Fibroblast of skin of left biceps (primary cell): ENCODE data around the gene TNIK.

Source experiments
- DNase-seq, 2 experiments: peaks; one replicate each; pipeline ENCODE4 v3.0.0-alpha.2; 2013; ENCODE audit warnings: low read depth in 2 of 2

Gene TNIK

GRCh38 chr3:171165983-171166382 lies 294.2 kb downstream of the TNIK start:
- DNase-seq, result no peak

- no peak for DNase-seq
Measured at GRCh38 chr3:171165499-171165921, 294.7 kb downstream of the TNIK start.

- DNase-seq, result no peak
Measured at GRCh38 chr3:171164067-171164465, 296.1 kb downstream of the TNIK start.

- no peak for DNase-seq
Measured at GRCh38 chr3:171163101-171164066, 296.8 kb downstream of the TNIK start.

GRCh38 chr3:171160325-171160724 lies 299.9 kb downstream of the TNIK start:
- no peak for DNase-seq

- DNase-seq, result no peak
Measured at GRCh38 chr3:171159822-171160157, 300.4 kb downstream of the TNIK start.

- no peak for DNase-seq
Measured at GRCh38 chr3:171159024-171159821, 301.0 kb downstream of the TNIK start.

GRCh38 chr3:171157980-171158379 lies 302.2 kb downstream of the TNIK start:
- no peak for DNase-seq

GRCh38 chr3:171157286-171157685 lies 302.9 kb downstream of the TNIK start:
- DNase-seq, result no peak

- DNase-seq, result no peak
Measured at GRCh38 chr3:171156401-171157010, 303.7 kb downstream of the TNIK start.

GRCh38 chr3:171155122-171155700 lies 305.0 kb downstream of the TNIK start:
- DNase-seq, result no peak

GRCh38 chr3:171150945-171151344 lies 309.3 kb downstream of the TNIK start:
- DNase-seq, result no peak

- DNase-seq, result no peak
Measured at GRCh38 chr3:171149526-171150116, 310.6 kb downstream of the TNIK start.

GRCh38 chr3:171145798-171146197 lies 314.4 kb downstream of the TNIK start:
- DNase-seq, result no peak

GRCh38 chr3:171142985-171143384 lies 317.2 kb downstream of the TNIK start:
- peak in 1 of 2 experiments; percentile 24 for DNase-seq

- DNase-seq, result no peak
Measured at GRCh38 chr3:171140246-171140645, 320.0 kb downstream of the TNIK start.

GRCh38 chr3:171138027-171138426 lies 322.2 kb downstream of the TNIK start:
- DNase-seq, result no peak

GRCh38 chr3:171135549-171135948 lies 324.7 kb downstream of the TNIK start:
- no peak for DNase-seq

GRCh38 chr3:171133796-171134569 lies 326.2 kb downstream of the TNIK start:
- no peak for DNase-seq

GRCh38 chr3:171133337-171133736 lies 326.9 kb downstream of the TNIK start:
- DNase-seq, result no peak

GRCh38 chr3:171132873-171133272 lies 327.3 kb downstream of the TNIK start:
- no peak for DNase-seq
